HTERT RPE-1 (cell line): Measurements from ENCODE around the gene OLIG2.

ENCODE experiments used
- in situ Hi-C: fragments of 300-500 bp; cut with MboI; formaldehyde crosslinking; loops from 4 replicates; pipeline ENCODE4 v1.14.3; 2020; ENCODE audit warnings: low sequenced_read_pairs

OLIG2 gene

GRCh38 chr21:33019885-33020557, 5.7 kb upstream of the OLIG2 start:
- in situ Hi-C loops = no loop called here

GRCh38 chr21:33020558-33021100, 5.1 kb upstream of the OLIG2 start:
- in situ Hi-C loops = no loop called here

GRCh38 chr21:33021150-33021549, 4.6 kb upstream of the OLIG2 start:
- in situ Hi-C loops = no loop called here

GRCh38 chr21:33021667-33022066, 4.1 kb upstream of the OLIG2 start:
- in situ Hi-C loops = no loop called here

- in situ Hi-C loops = no loop called here
Observed at GRCh38 chr21:33022489-33022827, 3.3 kb upstream of the OLIG2 start.

GRCh38 chr21:33022828-33023573, 2.7 kb upstream of the OLIG2 start:
- in situ Hi-C loops = no loop called here

GRCh38 chr21:33023574-33024200, 2.0 kb upstream of the OLIG2 start:
- in situ Hi-C loops = no loop called here

GRCh38 chr21:33024201-33025103, 1.3 kb upstream of the OLIG2 start:
- in situ Hi-C loops = no loop called here

GRCh38 chr21:33025106-33025488, 638 bp upstream of the OLIG2 start:
- in situ Hi-C loops = no loop called here

GRCh38 chr21:33026443-33026858, 716 bp downstream of the OLIG2 start:
- in situ Hi-C loops = no loop called here

GRCh38 chr21:33026878-33027400, 1.2 kb downstream of the OLIG2 start:
- in situ Hi-C loops = no loop called here

GRCh38 chr21:33027401-33028286, 1.9 kb downstream of the OLIG2 start:
- in situ Hi-C loops = no loop called here

GRCh38 chr21:33028287-33028670, 2.5 kb downstream of the OLIG2 start:
- in situ Hi-C loops = no loop called here

GRCh38 chr21:33028773-33029384, 3.1 kb downstream of the OLIG2 start:
- in situ Hi-C loops = no loop called here

GRCh38 chr21:33029385-33029921, 3.7 kb downstream of the OLIG2 start:
- in situ Hi-C loops = no loop called here

- in situ Hi-C loops = no loop called here
Observed at GRCh38 chr21:33029975-33030461, 4.3 kb downstream of the OLIG2 start.

- in situ Hi-C loops = no loop called here
Observed at GRCh38 chr21:33030633-33031032, 4.9 kb downstream of the OLIG2 start.

- in situ Hi-C loops = no loop called here
Observed at GRCh38 chr21:33031152-33031911, 5.6 kb downstream of the OLIG2 start.
